ENCODE measurements around the gene PAQR8.

DNA sequence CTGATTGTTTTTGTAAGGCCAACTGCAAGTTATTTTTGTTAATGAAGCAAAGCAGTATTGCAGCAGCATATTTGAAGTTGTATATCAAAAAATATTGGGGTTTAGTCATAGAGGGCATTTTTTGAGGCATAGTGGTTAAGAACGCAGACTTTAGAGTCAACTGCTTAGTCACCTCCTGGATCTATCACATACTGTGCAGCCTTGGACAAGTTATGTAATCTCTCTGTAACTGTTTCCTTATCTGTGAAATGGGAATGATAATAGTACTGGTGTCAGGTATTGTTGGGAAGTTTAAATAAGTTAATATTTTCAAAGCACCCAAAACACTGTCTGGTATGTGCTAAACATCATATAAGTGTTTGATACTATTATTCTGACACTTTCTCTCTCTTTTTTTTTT, 31.0 kb downstream of the PAQR8 start:
- TF ChIP-seq, protein P1, sequence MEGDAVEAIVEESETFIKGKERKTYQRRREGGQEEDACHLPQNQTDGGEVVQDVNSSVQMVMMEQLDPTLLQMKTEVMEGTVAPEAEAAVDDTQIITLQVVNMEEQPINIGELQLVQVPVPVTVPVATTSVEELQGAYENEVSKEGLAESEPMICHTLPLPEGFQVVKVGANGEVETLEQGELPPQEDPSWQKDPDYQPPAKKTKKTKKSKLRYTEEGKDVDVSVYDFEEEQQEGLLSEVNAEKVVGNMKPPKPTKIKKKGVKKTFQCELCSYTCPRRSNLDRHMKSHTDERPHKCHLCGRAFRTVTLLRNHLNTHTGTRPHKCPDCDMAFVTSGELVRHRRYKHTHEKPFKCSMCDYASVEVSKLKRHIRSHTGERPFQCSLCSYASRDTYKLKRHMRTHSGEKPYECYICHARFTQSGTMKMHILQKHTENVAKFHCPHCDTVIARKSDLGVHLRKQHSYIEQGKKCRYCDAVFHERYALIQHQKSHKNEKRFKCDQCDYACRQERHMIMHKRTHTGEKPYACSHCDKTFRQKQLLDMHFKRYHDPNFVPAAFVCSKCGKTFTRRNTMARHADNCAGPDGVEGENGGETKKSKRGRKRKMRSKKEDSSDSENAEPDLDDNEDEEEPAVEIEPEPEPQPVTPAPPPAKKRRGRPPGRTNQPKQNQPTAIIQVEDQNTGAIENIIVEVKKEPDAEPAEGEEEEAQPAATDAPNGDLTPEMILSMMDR (conservative IDR thresholded peaks at IDR 0.05): no peak
- no peak for TF ChIP-seq ZFX (IDR thresholded peaks at IDR 0.05)

Data from C4-2B (cell line).